ENCODE measurements around the gene ASS1.
A peak's percentile ranks its signal among the peaks of the same experiment; 100 is the strongest.

Gene ASS1

GRCh38 chr9:130432796-130433167 lies 12.0 kb upstream of the ASS1 start:
- no peak overlapping the region for H3K4me3 ChIP-seq (ENCODE audit: low read depth, low read length)
- TF ChIP-seq ZNF548 (tag by site-specific recombination; IDR thresholded peaks at IDR 0.05) (no peak), ZNF140 (tag by site-specific recombination; IDR thresholded peaks at IDR 0.05) (no peak), ZSCAN5A (tag by site-specific recombination; IDR thresholded peaks at IDR 0.05) (no peak), ZNF133 (tag by site-specific recombination; IDR thresholded peaks at IDR 0.05) (no peak)
- CTCF ChIA-PET: interaction anchor here (0.5 to 1.8 kb wide), 7 partner anchors 8 to 436 kb away, joined by 3 to 8 read pairs (median 4); no protein-coding TSS in a partner anchor

GRCh38 chr9:130433168-130433946 lies 11.4 kb upstream of the ASS1 start:
- peak overlapping the region; percentile 37; the same call in 1 of the 2 replicates for H3K27ac ChIP-seq (ENCODE audit: extremely low read depth, low read depth, low read length)
- no peaks in the 10 kb centered on the region for H3K9me3 ChIP-seq (ENCODE audit: control insufficient read depth, insufficient read depth, low read depth, low read length)
- H3K36me3 ChIP-seq (ENCODE audit: control insufficient read depth in 2 of 2, insufficient read depth in 1 of 2, low read length in 2 of 2): no peaks in the 10 kb centered on the region
- no peaks in the 10 kb centered on the region for H3K4me1 ChIP-seq (ENCODE audit: control insufficient read depth, insufficient read depth, low read length)
- ChIA-PET CTCF (interaction anchor here (0.5 to 1.5 kb wide), 12 partner anchors 9 to 435 kb away, joined by 3 to 5 read pairs (median 4); no protein-coding TSS in a partner anchor), POLR2A (no interaction called here)
- peak overlapping the region; percentile 13 for H3K4me3 ChIP-seq (ENCODE audit: low read depth, low read length)
- no peak for TF ChIP-seq SALL2 (tag by site-specific recombination; IDR thresholded peaks at IDR 0.05; ENCODE audit: borderline replicate concordance)
- TF ChIP-seq ZNF626 (tag by site-specific recombination; IDR thresholded peaks at IDR 0.05): no peak
- no peak for TF ChIP-seq ZBTB48 (tag by site-specific recombination; IDR thresholded peaks at IDR 0.05)
- no peak for TF ChIP-seq PRDM4 (tag by site-specific recombination; IDR thresholded peaks at IDR 0.05)
- TF ChIP-seq ZSCAN18 (tag by site-specific recombination; IDR thresholded peaks at IDR 0.05): no peak
- no peak for TF ChIP-seq OVOL3 (tag by site-specific recombination; IDR thresholded peaks at IDR 0.05)
- TF ChIP-seq AEBP2 (tag by site-specific recombination; IDR thresholded peaks at IDR 0.05; ENCODE audit: borderline replicate concordance): no peak
- no peak for TF ChIP-seq ZNF560 (tag by site-specific recombination; IDR thresholded peaks at IDR 0.05; ENCODE audit: borderline replicate concordance)
- no peak for TF ChIP-seq ZNF596 (tag by site-specific recombination; IDR thresholded peaks at IDR 0.05)
- TF ChIP-seq ZNF843 (tag by site-specific recombination; IDR thresholded peaks at IDR 0.05): no peak; the same call in 1 of the 2 replicates
- no peak for TF ChIP-seq ZNF768 (tag by site-specific recombination; IDR thresholded peaks at IDR 0.05)
- TF ChIP-seq ZNF510 (tag by site-specific recombination; IDR thresholded peaks at IDR 0.05; ENCODE audit: insufficient replicate concordance): peak; percentile 98
- peak; percentile 78 for TF ChIP-seq CTCF (tag by site-specific recombination; IDR thresholded peaks at IDR 0.05)
- TF ChIP-seq ZNF404 (tag by site-specific recombination; IDR thresholded peaks at IDR 0.05): no peak
- TF ChIP-seq EGR2 (tag by site-specific recombination; IDR thresholded peaks at IDR 0.05; ENCODE audit: low read depth): peak; percentile 85
- no peak for TF ChIP-seq ZNF654 (tag by site-specific recombination; IDR thresholded peaks at IDR 0.05; ENCODE audit: low read depth)
- no peak for TF ChIP-seq ZNF280D (tag by site-specific recombination; IDR thresholded peaks at IDR 0.05)
- no peak for TF ChIP-seq RBAK (tag by site-specific recombination; IDR thresholded peaks at IDR 0.05)

More at GRCh38 chr9:130432796-130433167, 12.0 kb upstream of the ASS1 start:
- Histone ChIP-seq H3K4me1 (ENCODE audit: control insufficient read depth, insufficient read depth, low read length) (no peaks in the 10 kb centered on the region), H3K36me3 (ENCODE audit: control insufficient read depth in 2 of 2, insufficient read depth in 1 of 2, low read length in 2 of 2) (no peaks in the 10 kb centered on the region), H3K27ac (ENCODE audit: extremely low read depth, low read depth, low read length) (no peak overlapping the region; the same call in 1 of the 2 replicates), H3K9me3 (ENCODE audit: control insufficient read depth, insufficient read depth, low read depth, low read length) (no peaks in the 10 kb centered on the region)
- POLR2A ChIA-PET: no interaction called here
